ENCODE measurements around the gene KRTAP1-4.
"Not testable (repeated sequence)": the region's sequence is repeated elsewhere in the genome, so short reads cannot be mapped to it uniquely, and the experiment has no call there.

Gene KRTAP1-4

GRCh38 chr17:41002814-41003213, 27.2 kb downstream of the KRTAP1-4 start:
- no peak for DNase-seq

- DNase-seq = no peak
These were observed 28.2 kb downstream of the KRTAP1-4 start for GRCh38 chr17:41001795-41002194.

- DNase-seq = not testable (repeated sequence)
These were observed 30.4 kb downstream of the KRTAP1-4 start, which contains the start of gene KRTAP3-2 for GRCh38 chr17:40999563-40999962. Gene KRTAP3-2 (minus strand): TSS chr17:40999906. CDS start chr17:40999853, 53 bp downstream.

GRCh38 chr17:40997361-40997760, 32.6 kb downstream of the KRTAP1-4 start:
- DNase-seq = no peak

GRCh38 chr17:40996829-40997228, 33.2 kb downstream of the KRTAP1-4 start:
- no peak for DNase-seq

GRCh38 chr17:40995116-40995515, 34.9 kb downstream of the KRTAP1-4 start:
- DNase-seq = no peak

- no peak for DNase-seq
These were observed 36.2 kb downstream of the KRTAP1-4 start, which contains the start of gene KRTAP3-3 for GRCh38 chr17:40993839-40994238. Gene KRTAP3-3 (minus strand): TSS chr17:40994164. CDS start chr17:40994097, 67 bp downstream.

GRCh38 chr17:40993084-40993483, 36.9 kb downstream of the KRTAP1-4 start:
- DNase-seq = no peak

- DNase-seq = no peak
These were observed 37.3 kb downstream of the KRTAP1-4 start for GRCh38 chr17:40992666-40993065.

GRCh38 chr17:40986920-40987319, 43.1 kb downstream of the KRTAP1-4 start:
- DNase-seq = no peak

GRCh38 chr17:40984226-40984625, 45.8 kb downstream of the KRTAP1-4 start, which contains the start of gene KRT40:
Gene KRT40 (minus strand): TSS chr17:40984326. CDS start chr17:40984273, 53 bp downstream.
- no peak for DNase-seq

- DNase-seq = no peak
These were observed 48.9 kb downstream of the KRTAP1-4 start for GRCh38 chr17:40981115-40981514.

- DNase-seq = no peak
These were observed 49.4 kb downstream of the KRTAP1-4 start for GRCh38 chr17:40980596-40980995.

GRCh38 chr17:40980117-40980516, 49.9 kb downstream of the KRTAP1-4 start:
- no peak for DNase-seq
